OCI-LY3 (cell line): Measurements from ENCODE around the gene SLC7A11.

Experiments used
- H2AFZ ChIP-seq: fragments of 200-600, 300-600 bp; shearing (Covaris generic); 2 replicates; pipeline ENCODE4 v1.6.0; 2014; ENCODE audit warnings: antibody characterized with exemption, low read depth, low read length
- H3K27ac ChIP-seq: fragments of 200-600, 300-600 bp; sonication (generic); 2 replicates; pipeline ENCODE4 v1.5.1; 2014; ENCODE audit warnings: mild to moderate bottlenecking, low read length, moderate library complexity, mixed read lengths
- H3K27me3 ChIP-seq: fragments of 200-600, 300-600 bp; sonication (generic); 2 replicates; pipeline ENCODE4 v1.6.1; 2014; ENCODE audit warnings: low read depth, low read length, mixed read lengths
- H3K36me3 ChIP-seq: fragments of 200-600, 300-600 bp; sonication (generic); replicated peaks from 2 replicates; pipeline ENCODE3; 2014; ENCODE audit warnings: low read depth, low read length, mixed read lengths
- H3K4me1 ChIP-seq: fragments of 300-600, 200-600 bp; sonication (generic); 2 replicates; pipeline ENCODE4 v1.6.1; 2014; ENCODE audit warnings: low read length, mixed read lengths
- H3K4me2 ChIP-seq: fragments of 200-600, 300-600 bp; sonication (generic); 2 replicates; pipeline ENCODE4 v1.6.1; 2014; ENCODE audit warnings: low read length, mixed read lengths
- H3K4me3 ChIP-seq: fragments of 300-600, 200-600 bp; sonication (generic); 2 replicates; pipeline ENCODE4 v1.5.1; 2014; ENCODE audit warnings: antibody characterized with exemption, mild to moderate bottlenecking, low read length, moderate library complexity
- H3K79me2 ChIP-seq: fragments of 300-600, 200-600 bp; shearing (Covaris generic); 2 replicates; pipeline ENCODE4 v1.6.1; 2014; ENCODE audit warnings: mild to moderate bottlenecking, low read length, mixed read lengths
- H3K9ac ChIP-seq: fragments of 300-600, 200-600 bp; shearing (Covaris generic); 2 replicates; pipeline ENCODE4 v1.6.0; 2014; ENCODE audit warnings: mild to moderate bottlenecking, low read length, moderate library complexity
- H3K9me3 ChIP-seq: fragments of 200-600, 300-600 bp; shearing (Covaris generic); 2 replicates; pipeline ENCODE4 v1.6.1; 2014; ENCODE audit warnings: low read length, mixed read lengths; ENCODE audit not compliant: insufficient read depth
- H4K20me1 ChIP-seq: fragments of 200-600, 300-600 bp; sonication (generic); 2 replicates; pipeline ENCODE4 v1.6.1; 2016; ENCODE audit warnings: low read length, mixed read lengths; ENCODE audit not compliant: insufficient read depth
- CTCF ChIP-seq: fragments of 200-600, 300-600 bp; sonication (generic); IDR thresholded peaks from 2 replicates; pipeline ENCODE4 v1.5.1; 2014; ENCODE audit warnings: antibody characterized with exemption, low read length, low read depth
- EZH2phosphoT487 ChIP-seq: fragments of 200-600 bp; shearing (Covaris generic); IDR thresholded peaks from 2 replicates; pipeline ENCODE4 v1.6.1; 2018; ENCODE audit warnings: antibody characterized with exemption, mixed run types, low read depth

Gene SLC7A11

GRCh38 chr4:138262030-138262429 lies 19.9 kb upstream of the SLC7A11 start:
- Histone ChIP-seq H3K27me3 (no peaks in the 10 kb centered on the region), H3K9ac (no peak overlapping the region), H3K4me1 (no peaks in the 10 kb centered on the region), H3K79me2 (no peaks in the 10 kb centered on the region), H3K9me3 (no peaks in the 10 kb centered on the region), H3K36me3 (no peaks in the 10 kb centered on the region), H4K20me1 (no peaks in the 10 kb centered on the region), H3K4me2 (no peak overlapping the region), H3K27ac (no peak overlapping the region), H3K4me3 (no peak overlapping the region), H2AFZ (no peak overlapping the region)
- TF ChIP-seq EZH2phosphoT487 (no peak), CTCF (no peak)

GRCh38 chr4:138259824-138260223 lies 17.7 kb upstream of the SLC7A11 start:
- H3K9ac ChIP-seq, result no peak overlapping the region
- no peaks in the 10 kb centered on the region for H3K27me3 ChIP-seq
- H3K36me3 ChIP-seq, result no peaks in the 10 kb centered on the region
- peaks cover 4% of the 10 kb centered on the region; the same call in 1 of the 2 replicates for H3K4me1 ChIP-seq
- H2AFZ ChIP-seq, result no peak overlapping the region
- no peak for TF ChIP-seq EZH2phosphoT487
- TF ChIP-seq CTCF, result no peak
- H3K27ac ChIP-seq, result no peak overlapping the region
- no peaks in the 10 kb centered on the region for H3K9me3 ChIP-seq
- H3K79me2 ChIP-seq, result no peaks in the 10 kb centered on the region
- H3K4me3 ChIP-seq, result no peak overlapping the region
- H4K20me1 ChIP-seq, result no peaks in the 10 kb centered on the region
- H3K4me2 ChIP-seq, result no peak overlapping the region

- H4K20me1 ChIP-seq, result no peaks in the 10 kb centered on the region
- peaks cover 4% of the 10 kb centered on the region; the same call in 1 of the 2 replicates for H3K4me1 ChIP-seq
- H3K27ac ChIP-seq, result no peak overlapping the region
- H3K4me2 ChIP-seq, result no peak overlapping the region
- H3K4me3 ChIP-seq, result no peak overlapping the region
- TF ChIP-seq EZH2phosphoT487 (no peak), CTCF (no peak)
- no peak overlapping the region for H2AFZ ChIP-seq
- no peaks in the 10 kb centered on the region for H3K79me2 ChIP-seq
- no peaks in the 10 kb centered on the region for H3K36me3 ChIP-seq
- H3K9ac ChIP-seq, result no peak overlapping the region
- no peaks in the 10 kb centered on the region for H3K9me3 ChIP-seq
- no peaks in the 10 kb centered on the region for H3K27me3 ChIP-seq
These were observed 17.1 kb upstream of the SLC7A11 start for GRCh38 chr4:138259271-138259670.

- no peaks in the 10 kb centered on the region for H3K36me3 ChIP-seq
- no peak overlapping the region for H3K9ac ChIP-seq
- no peak overlapping the region for H2AFZ ChIP-seq
- H4K20me1 ChIP-seq, result no peaks in the 10 kb centered on the region
- no peak overlapping the region for H3K27ac ChIP-seq
- TF ChIP-seq EZH2phosphoT487 (no peak), CTCF (no peak)
- no peak overlapping the region for H3K4me3 ChIP-seq
- H3K27me3 ChIP-seq, result no peaks in the 10 kb centered on the region
- H3K9me3 ChIP-seq, result no peaks in the 10 kb centered on the region
- peaks cover 4% of the 10 kb centered on the region; the same call in 1 of the 2 replicates for H3K4me1 ChIP-seq
- H3K79me2 ChIP-seq, result no peaks in the 10 kb centered on the region
- H3K4me2 ChIP-seq, result no peak overlapping the region
These were observed 14.5 kb upstream of the SLC7A11 start for GRCh38 chr4:138256608-138257007.
